ENCODE measurements around the gene NFKB2. TPM values are rescaled to one million over a fixed set of nuclear protein-coding genes. Genes with fewer than 3 reads are reported as not detected.

NFKB2 gene
- total RNA-seq, 4 donors from 2014 or later = 10.7 to 20.2 (median 15.6) TPM

- intact Hi-C loops (cut with DNase I) = no loop called here
- TF ChIP-seq POLR2A (IDR thresholded peaks at IDR 0.05) = peak in 3 of 4 donors; percentile 50 to 82 (median 75)
- TF ChIP-seq CTCF (IDR thresholded peaks at IDR 0.05) = peak in 4 of 6 experiments; percentile 35 to 98 (median 96)
- WGBS, 2 donors = 0% methylated on average over 2 to 9 of the region's 71 CpGs
- Histone ChIP-seq H3K36me3 (peaks cover 0 to 23% (median 0%) of the 10 kb centered on the region in 3 donors), H3K27me3 (no peaks in the 10 kb centered on the region), H3K27ac (peak overlapping the region; percentile 91 to 99 (median 98)), H3K4me1 (peaks cover 30 to 55% (median 33%) of the 10 kb centered on the region in 3 donors), H3K9me3 (no peaks in the 10 kb centered on the region), H3K4me3 (peak overlapping the region; percentile 65 to 78 (median 75))
- DNase-seq = peak; percentile 78
Measured at GRCh38 chr10:102394079-102394800, 1.3 kb upstream of the NFKB2 start.

- H3K36me3 ChIP-seq = peaks cover 0 to 23% (median 0%) of the 10 kb centered on the region in 3 donors
- H3K4me3 ChIP-seq = peak overlapping the region; percentile 65 to 78 (median 75)
- peaks cover 33 to 62% (median 37%) of the 10 kb centered on the region in 3 donors for H3K4me1 ChIP-seq
- DNase-seq = no peak
- H3K27me3 ChIP-seq = no peaks in the 10 kb centered on the region
- TF ChIP-seq CTCF (IDR thresholded peaks at IDR 0.05) = no peak
- no peak for TF ChIP-seq POLR2A (IDR thresholded peaks at IDR 0.05)
- no peaks in the 10 kb centered on the region for H3K9me3 ChIP-seq
- peak overlapping the region; percentile 91 to 99 (median 98) for H3K27ac ChIP-seq
- 0% methylated on average over 7 to 16 of the region's 35 CpGs for WGBS, 2 donors
- intact Hi-C loops (cut with DNase I) = no loop called here
Measured at GRCh38 chr10:102394801-102395399, 605 bp upstream of the NFKB2 start.

GRCh38 chr10:102396317-102396650 is 779 bp downstream of the NFKB2 start:
- H3K27me3 ChIP-seq = no peaks in the 10 kb centered on the region
- peaks cover 3 to 37% (median 10%) of the 10 kb centered on the region in 3 donors for H3K36me3 ChIP-seq
- WGBS, 2 donors = 20 to 40% methylated on average over 1 to 4 of the region's 4 CpGs
- no peak for DNase-seq
- peak overlapping the region; percentile 91 to 99 (median 98) for H3K27ac ChIP-seq
- TF ChIP-seq POLR2A (IDR thresholded peaks at IDR 0.05) (no peak), CTCF (IDR thresholded peaks at IDR 0.05) (no peak)
- intact Hi-C loops (cut with DNase I) = no loop called here
- H3K4me1 ChIP-seq = peaks cover 33 to 74% (median 40%) of the 10 kb centered on the region in 3 donors
- peak overlapping the region; percentile 65 to 78 (median 75) for H3K4me3 ChIP-seq
- no peaks in the 10 kb centered on the region for H3K9me3 ChIP-seq

GRCh38 chr10:102396730-102397151 is 1.2 kb downstream of the NFKB2 start:
- intact Hi-C loops (cut with DNase I) = no loop called here
- Histone ChIP-seq H3K27ac (peak overlapping the region in 3 of 4 donors; percentile 97 to 99 (median 98)), H3K9me3 (no peaks in the 10 kb centered on the region), H3K4me1 (peaks cover 35 to 79% (median 42%) of the 10 kb centered on the region in 3 donors), H3K27me3 (no peaks in the 10 kb centered on the region), H3K4me3 (peak overlapping the region in 3 of 4 donors; percentile 73 to 78 (median 77)), H3K36me3 (peaks cover 8 to 42% (median 15%) of the 10 kb centered on the region in 3 donors)
- DNase-seq = no peak
- TF ChIP-seq CTCF (IDR thresholded peaks at IDR 0.05) (no peak), POLR2A (IDR thresholded peaks at IDR 0.05) (no peak)
- no CpG with 5 or more reads among the region's 12 CpGs for WGBS, 2 donors
